ENCODE results near the gene SMURF2. TPM values are rescaled to one million over a fixed set of nuclear protein-coding genes. Genes with fewer than 3 reads are reported as not detected.

Gene SMURF2
- total and polyA plus RNA-seq, 2 of the 4 experiments (the other 2 are of a cell fraction) = 131 to 774 TPM

DNA sequence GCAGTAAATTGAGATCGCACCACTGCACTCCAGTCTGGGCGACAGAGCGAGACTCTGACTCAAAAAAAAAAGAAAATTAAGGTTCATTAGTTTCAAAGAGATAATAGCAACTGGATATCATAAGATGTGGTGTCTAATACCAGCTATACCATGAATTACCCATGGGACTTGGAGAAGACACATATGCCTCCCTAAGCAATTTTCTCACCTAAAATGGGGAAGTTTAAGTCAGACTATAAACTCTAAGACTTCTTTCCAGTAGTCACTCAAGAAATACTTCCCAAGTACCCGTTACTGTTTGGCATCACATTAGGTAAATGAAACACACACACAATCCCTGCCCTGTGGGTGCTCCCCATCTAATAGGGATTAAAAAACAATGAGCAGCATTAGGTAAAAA, 22.6 kb downstream of the SMURF2 start:
- H3K14ac ChIP-seq (replicated peaks; ENCODE audit: low read depth, low read length) = no peak overlapping the region

More for the DNA sequence above, 22.6 kb downstream of the SMURF2 start:
- dilution Hi-C loops (cut with HindIII; ENCODE audit: low sequenced_read_pairs, unreplicated experiment) = no loop called here
- Histone ChIP-seq H4K5ac (ENCODE audit: low read depth, low read length) (no peak overlapping the region), H3K9me1 (ENCODE audit: insufficient read depth, low read length) (peaks cover 19% of the 10 kb centered on the region), H2BK5ac (ENCODE audit: low read depth, low read length, poor library complexity, severe bottlenecking) (no peak overlapping the region), H2BK120ac (ENCODE audit: low read depth, low read length) (no peak overlapping the region), H3K4me2 (ENCODE audit: low read depth, low read length) (no peak overlapping the region), H3K4me3 (ENCODE audit: insufficient read depth, low read depth, low read length) (no peak overlapping the region), H2BK20ac (ENCODE audit: low read depth, low read length) (no peak overlapping the region), H3K23ac (ENCODE audit: low read depth, low read length) (no peak overlapping the region), H2AK5ac (ENCODE audit: low read depth, low read length) (no peak overlapping the region), H3K9ac (ENCODE audit: low read depth, low read length) (no peak overlapping the region), H3K36me3 (ENCODE audit: control insufficient read depth, insufficient read depth, low read length) (peaks cover 26% of the 10 kb centered on the region), H4K8ac (ENCODE audit: low read depth in 2 of 2, low read length in 2 of 2) (no peak overlapping the region), H2AK9ac (replicated peaks; ENCODE audit: low read depth, low read length, poor library complexity) (no peak overlapping the region), H3K79me1 (ENCODE audit: low read depth in 1 of 2, low read length in 2 of 2) (peaks cover 0 to 38% of the 10 kb centered on the region in 2 experiments; a peak in 2 of 4 replicates), H2BK15ac (ENCODE audit: low read depth, low read length) (no peak overlapping the region), H3K27ac (ENCODE audit: insufficient read depth, low read length) (no peak overlapping the region), H3K18ac (ENCODE audit: low read depth, low read length) (no peak overlapping the region), H3K4ac (ENCODE audit: low read depth, low read length) (no peak overlapping the region), H4K91ac (ENCODE audit: insufficient read depth, low read depth, low read length) (no peak overlapping the region), H3K4me1 (ENCODE audit: control insufficient read depth, insufficient read depth, low read length) (peaks cover 8% of the 10 kb centered on the region), H3K56ac (ENCODE audit: extremely low read depth, insufficient read depth, low read length) (no peak overlapping the region), H2AFZ (replicated peaks; ENCODE audit: low read length, poor library complexity) (no peak overlapping the region), H4K20me1 (ENCODE audit: insufficient read depth, low read length) (peaks cover 100% of the 10 kb centered on the region), H3K9me3 (ENCODE audit: control insufficient read depth, insufficient read depth, low read length) (no peaks in the 10 kb centered on the region), H3K27me3 (ENCODE audit: control insufficient read depth, insufficient read depth, low read length) (no peaks in the 10 kb centered on the region)
- DNase-seq (no peak), ATAC-seq (ENCODE audit: low read depth) (no peak)
- BruUV-seq (replicated peaks) = no TSS peak
- TF ChIP-seq MAZ (IDR thresholded peaks at IDR 0.05; ENCODE audit: borderline replicate concordance, low read depth, low read length) (no peak), MAFK (IDR thresholded peaks at IDR 0.05; ENCODE audit: low read depth, low read length) (no peak), FOS (IDR thresholded peaks at IDR 0.05; ENCODE audit: low read depth, low read length) (no peak), RAD21 (IDR thresholded peaks at IDR 0.05; ENCODE audit: low read length) (no peak), CHD1 (IDR thresholded peaks at IDR 0.05; ENCODE audit: low read depth, low read length) (no peak), POLR2A (IDR thresholded peaks at IDR 0.05; ENCODE audit: low read depth, low read length) (no peak), SMC3 (IDR thresholded peaks at IDR 0.05; ENCODE audit: low read depth, low read length) (no peak), BHLHE40 (IDR thresholded peaks at IDR 0.05; ENCODE audit: low read depth, low read length) (no peak), CEBPB (IDR thresholded peaks at IDR 0.05; ENCODE audit: low read depth, low read length) (no peak), RFX5 (IDR thresholded peaks at IDR 0.05; ENCODE audit: low read depth, low read length) (no peak), MXI1 (IDR thresholded peaks at IDR 0.05; ENCODE audit: borderline replicate concordance, low read depth, low read length) (no peak), NFE2L2 (IDR thresholded peaks at IDR 0.05; ENCODE audit: low read depth, low read length) (no peak), RCOR1 (IDR thresholded peaks at IDR 0.05; ENCODE audit: insufficient replicate concordance, low read length) (no peak), USF2 (IDR thresholded peaks at IDR 0.05; ENCODE audit: low read depth, low read length) (no peak)
- TF ChIP-seq, protein P1, sequence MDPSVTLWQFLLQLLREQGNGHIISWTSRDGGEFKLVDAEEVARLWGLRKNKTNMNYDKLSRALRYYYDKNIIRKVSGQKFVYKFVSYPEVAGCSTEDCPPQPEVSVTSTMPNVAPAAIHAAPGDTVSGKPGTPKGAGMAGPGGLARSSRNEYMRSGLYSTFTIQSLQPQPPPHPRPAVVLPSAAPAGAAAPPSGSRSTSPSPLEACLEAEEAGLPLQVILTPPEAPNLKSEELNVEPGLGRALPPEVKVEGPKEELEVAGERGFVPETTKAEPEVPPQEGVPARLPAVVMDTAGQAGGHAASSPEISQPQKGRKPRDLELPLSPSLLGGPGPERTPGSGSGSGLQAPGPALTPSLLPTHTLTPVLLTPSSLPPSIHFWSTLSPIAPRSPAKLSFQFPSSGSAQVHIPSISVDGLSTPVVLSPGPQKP (IDR thresholded peaks at IDR 0.05; ENCODE audit: borderline replicate concordance, low read depth, low read length) = no peak
- TF ChIP-seq, protein P2, sequence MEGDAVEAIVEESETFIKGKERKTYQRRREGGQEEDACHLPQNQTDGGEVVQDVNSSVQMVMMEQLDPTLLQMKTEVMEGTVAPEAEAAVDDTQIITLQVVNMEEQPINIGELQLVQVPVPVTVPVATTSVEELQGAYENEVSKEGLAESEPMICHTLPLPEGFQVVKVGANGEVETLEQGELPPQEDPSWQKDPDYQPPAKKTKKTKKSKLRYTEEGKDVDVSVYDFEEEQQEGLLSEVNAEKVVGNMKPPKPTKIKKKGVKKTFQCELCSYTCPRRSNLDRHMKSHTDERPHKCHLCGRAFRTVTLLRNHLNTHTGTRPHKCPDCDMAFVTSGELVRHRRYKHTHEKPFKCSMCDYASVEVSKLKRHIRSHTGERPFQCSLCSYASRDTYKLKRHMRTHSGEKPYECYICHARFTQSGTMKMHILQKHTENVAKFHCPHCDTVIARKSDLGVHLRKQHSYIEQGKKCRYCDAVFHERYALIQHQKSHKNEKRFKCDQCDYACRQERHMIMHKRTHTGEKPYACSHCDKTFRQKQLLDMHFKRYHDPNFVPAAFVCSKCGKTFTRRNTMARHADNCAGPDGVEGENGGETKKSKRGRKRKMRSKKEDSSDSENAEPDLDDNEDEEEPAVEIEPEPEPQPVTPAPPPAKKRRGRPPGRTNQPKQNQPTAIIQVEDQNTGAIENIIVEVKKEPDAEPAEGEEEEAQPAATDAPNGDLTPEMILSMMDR (conservative IDR thresholded peaks at IDR 0.05; ENCODE audit: low read depth, low read length) = no peak
- no CpG with 5 or more reads among the region's 4 CpGs for WGBS, 2 experiments (ENCODE audit: extremely low coverage in 2 of 2, insufficient read length in 1 of 2)
- intact Hi-C loops (cut with micrococcal nuclease) = no loop called here
- POLR2A ChIA-PET (ENCODE audit: unreplicated experiment) = no interaction called here
- CTCF ChIA-PET = interaction anchor here (0.7 kb wide), 1 partner anchor 186 kb away, joined by 4 read pairs; no protein-coding TSS in a partner anchor
- in situ Hi-C loops (cut with MboI; ENCODE audit: low sequenced_read_pairs) = loop anchor here (25.0 kb wide), 1 partner anchor 327 kb away; no protein-coding TSS in a partner anchor

All from IMR-90 (cell line).